ENCODE measurements around the gene AFTPH.

DNA sequence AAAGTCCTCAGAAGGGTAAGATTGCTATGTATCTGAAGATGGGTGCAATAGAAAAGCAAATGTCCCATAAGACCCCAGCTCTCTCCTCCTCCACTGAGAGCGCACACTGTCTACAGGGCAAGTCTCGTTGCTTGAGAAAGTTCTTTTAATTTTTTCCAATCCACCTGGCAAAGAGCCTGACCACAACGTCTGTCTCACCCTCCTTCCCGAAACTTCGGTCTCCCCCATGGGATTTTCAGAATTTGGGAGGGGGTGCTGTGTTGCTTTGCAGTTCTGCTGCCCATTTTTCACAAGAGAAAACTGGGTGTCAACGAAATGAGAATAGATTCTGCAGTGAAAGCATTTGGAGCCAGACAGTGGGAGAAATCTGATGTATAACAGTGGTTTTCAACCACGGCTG lies 89.1 kb downstream of the AFTPH start:
- TF ChIP-seq, protein P1, sequence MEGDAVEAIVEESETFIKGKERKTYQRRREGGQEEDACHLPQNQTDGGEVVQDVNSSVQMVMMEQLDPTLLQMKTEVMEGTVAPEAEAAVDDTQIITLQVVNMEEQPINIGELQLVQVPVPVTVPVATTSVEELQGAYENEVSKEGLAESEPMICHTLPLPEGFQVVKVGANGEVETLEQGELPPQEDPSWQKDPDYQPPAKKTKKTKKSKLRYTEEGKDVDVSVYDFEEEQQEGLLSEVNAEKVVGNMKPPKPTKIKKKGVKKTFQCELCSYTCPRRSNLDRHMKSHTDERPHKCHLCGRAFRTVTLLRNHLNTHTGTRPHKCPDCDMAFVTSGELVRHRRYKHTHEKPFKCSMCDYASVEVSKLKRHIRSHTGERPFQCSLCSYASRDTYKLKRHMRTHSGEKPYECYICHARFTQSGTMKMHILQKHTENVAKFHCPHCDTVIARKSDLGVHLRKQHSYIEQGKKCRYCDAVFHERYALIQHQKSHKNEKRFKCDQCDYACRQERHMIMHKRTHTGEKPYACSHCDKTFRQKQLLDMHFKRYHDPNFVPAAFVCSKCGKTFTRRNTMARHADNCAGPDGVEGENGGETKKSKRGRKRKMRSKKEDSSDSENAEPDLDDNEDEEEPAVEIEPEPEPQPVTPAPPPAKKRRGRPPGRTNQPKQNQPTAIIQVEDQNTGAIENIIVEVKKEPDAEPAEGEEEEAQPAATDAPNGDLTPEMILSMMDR (IDR thresholded peaks at IDR 0.05), result no peak
- no peak for TF ChIP-seq POLR2A (IDR thresholded peaks at IDR 0.05)

Data from testis (tissue), 2 donors.